WERI-Rb-1 (cell line): Measurements from ENCODE around the gene MPHOSPH9.

ENCODE experiments used
- DNase-seq: peaks from one replicate; pipeline ENCODE4 v3.0.0-alpha.2; 2020
- H3K27ac ChIP-seq: fragments of 250-450 bp; sonication (Bioruptor Pico); 2 replicates; pipeline ENCODE4 v1.5.1; 2020; ENCODE audit warnings: mild to moderate bottlenecking, moderate library complexity
- H3K27me3 ChIP-seq: fragments of 250-450 bp; sonication (Bioruptor Pico); 2 replicates; pipeline ENCODE4 v1.5.1; 2021; ENCODE audit warnings: mild to moderate bottlenecking, low read depth, moderate library complexity; ENCODE audit not compliant: insufficient read depth, severe bottlenecking
- H3K36me3 ChIP-seq: fragments of 250-450 bp; sonication (Bioruptor Pico); 2 replicates; pipeline ENCODE4 v1.5.1; 2020; ENCODE audit warnings: mild to moderate bottlenecking, moderate library complexity
- H3K4me3 ChIP-seq: 2 replicates; pipeline ENCODE4 v1.5.1; 2011; ENCODE audit warnings: low read depth, mild to moderate bottlenecking, control low read depth, low read length
- H3K9me3 ChIP-seq: fragments of 250-450 bp; sonication (Bioruptor Pico); 2 replicates; pipeline ENCODE4 v1.5.1; 2021; ENCODE audit warnings: mild to moderate bottlenecking, moderate library complexity; ENCODE audit not compliant: severe bottlenecking
- CTCF ChIP-seq: IDR thresholded peaks from 2 replicates; pipeline ENCODE4 v1.5.1; 2011; ENCODE audit warnings: low read depth, mild to moderate bottlenecking, control low read depth, inconsistent platforms, low read length

MPHOSPH9 gene

GRCh38 chr12:123134826-123135225 is 98.1 kb downstream of the MPHOSPH9 start:
- Histone ChIP-seq H3K27ac (no peak overlapping the region), H3K27me3 (no peaks in the 10 kb centered on the region), H3K9me3 (no peaks in the 10 kb centered on the region), H3K4me3 (no peak overlapping the region), H3K36me3 (no peaks in the 10 kb centered on the region; the same call in 1 of the 2 replicates)
- DNase-seq = no peak
- TF ChIP-seq CTCF = no peak

- Histone ChIP-seq H3K27me3 (no peaks in the 10 kb centered on the region), H3K27ac (no peak overlapping the region), H3K9me3 (no peaks in the 10 kb centered on the region), H3K36me3 (no peaks in the 10 kb centered on the region; the same call in 1 of the 2 replicates), H3K4me3 (no peak overlapping the region)
- no peak for DNase-seq
- TF ChIP-seq CTCF = no peak
Measured at GRCh38 chr12:123134271-123134671, 98.7 kb downstream of the MPHOSPH9 start.

- Histone ChIP-seq H3K36me3 (no peaks in the 10 kb centered on the region; the same call in 1 of the 2 replicates), H3K4me3 (no peak overlapping the region), H3K27me3 (no peaks in the 10 kb centered on the region), H3K27ac (no peak overlapping the region), H3K9me3 (no peaks in the 10 kb centered on the region)
- no peak for TF ChIP-seq CTCF
- no peak for DNase-seq
Measured at GRCh38 chr12:123133701-123134100, 99.2 kb downstream of the MPHOSPH9 start.

- Histone ChIP-seq H3K36me3 (no peaks in the 10 kb centered on the region; the same call in 1 of the 2 replicates), H3K27ac (no peak overlapping the region), H3K27me3 (no peaks in the 10 kb centered on the region), H3K4me3 (no peak overlapping the region), H3K9me3 (no peaks in the 10 kb centered on the region)
- no peak for DNase-seq
- TF ChIP-seq CTCF = no peak
Measured at GRCh38 chr12:123132951-123133619, 99.9 kb downstream of the MPHOSPH9 start.

GRCh38 chr12:123131879-123132402 is 101.0 kb downstream of the MPHOSPH9 start:
- H3K9me3 ChIP-seq = no peaks in the 10 kb centered on the region
- H3K27me3 ChIP-seq = no peaks in the 10 kb centered on the region
- TF ChIP-seq CTCF = no peak
- no peak overlapping the region for H3K4me3 ChIP-seq
- H3K36me3 ChIP-seq = no peaks in the 10 kb centered on the region; the same call in 1 of the 2 replicates
- no peak overlapping the region for H3K27ac ChIP-seq
- DNase-seq = no peak
